Memory B cell (primary cell): ENCODE measurements around the gene NR2C2.
A peak's percentile ranks its signal among the peaks of the same experiment; 100 is the strongest.

Source experiments
- ATAC-seq: fragments of 150-1000 bp; cut with Tn5 transposase; 2 replicates; pipeline ENCODE4 v1.10.0; 2021; ENCODE audit warnings: low read depth, mild to moderate bottlenecking, moderate library complexity
- DNase-seq, 2 donors: peaks; one replicate each; pipeline ENCODE4 v3.0.0; 2022; ENCODE audit warnings: low spot score in 2 of 2
- H3K27ac Mint-ChIP-seq: one replicate; pipeline ENCODE4 v1.8.0; 2022; ENCODE audit warnings: mild to moderate bottlenecking, moderate library complexity, mixed read lengths
- H3K27me3 Mint-ChIP-seq: one replicate; pipeline ENCODE4 v1.8.0; 2022; ENCODE audit warnings: mixed read lengths
- H3K36me3 Mint-ChIP-seq: one replicate; pipeline ENCODE4 v1.8.0; 2022; ENCODE audit warnings: mild to moderate bottlenecking, mixed read lengths
- H3K4me1 Mint-ChIP-seq: one replicate; pipeline ENCODE4 v1.8.0; 2022; ENCODE audit warnings: mixed read lengths
- H3K4me3 Mint-ChIP-seq: one replicate; pipeline ENCODE4 v1.8.0; 2022; ENCODE audit warnings: mild to moderate bottlenecking, moderate library complexity, mixed read lengths
- H3K9me3 Mint-ChIP-seq: one replicate; pipeline ENCODE4 v1.8.0; 2022; ENCODE audit warnings: mixed read lengths

The NR2C2 gene

GRCh38 chr3:15089201-15089600, 141.8 kb downstream of the NR2C2 start:
- Mint-ChIP-seq H3K27ac (no peak overlapping the region), H3K36me3 (peaks cover 24% of the 10 kb centered on the region), H3K4me3 (no peak overlapping the region), H3K4me1 (no peaks in the 10 kb centered on the region), H3K27me3 (no peaks in the 10 kb centered on the region), H3K9me3 (no peaks in the 10 kb centered on the region)
- no peak for DNase-seq
- no peak for ATAC-seq

GRCh38 chr3:15091575-15091974, 144.2 kb downstream of the NR2C2 start:
- DNase-seq (no peak), ATAC-seq (no peak)
- no peak overlapping the region for H3K4me3 Mint-ChIP-seq
- peaks cover 17% of the 10 kb centered on the region for H3K36me3 Mint-ChIP-seq
- H3K27me3 Mint-ChIP-seq = no peaks in the 10 kb centered on the region
- H3K27ac Mint-ChIP-seq = no peak overlapping the region
- H3K4me1 Mint-ChIP-seq = no peaks in the 10 kb centered on the region
- H3K9me3 Mint-ChIP-seq = no peaks in the 10 kb centered on the region

GRCh38 chr3:15092686-15093085, 145.3 kb downstream of the NR2C2 start:
- Mint-ChIP-seq H3K27ac (no peak overlapping the region), H3K4me3 (no peak overlapping the region), H3K9me3 (no peaks in the 10 kb centered on the region), H3K27me3 (no peaks in the 10 kb centered on the region), H3K4me1 (peaks cover under 1% of the 10 kb centered on the region), H3K36me3 (peaks cover 17% of the 10 kb centered on the region)
- DNase-seq (no peak), ATAC-seq (no peak)

- Mint-ChIP-seq H3K9me3 (no peaks in the 10 kb centered on the region), H3K27me3 (no peaks in the 10 kb centered on the region), H3K4me3 (no peak overlapping the region), H3K36me3 (peaks cover 15% of the 10 kb centered on the region), H3K27ac (no peak overlapping the region), H3K4me1 (peaks cover 11% of the 10 kb centered on the region)
- ATAC-seq (no peak), DNase-seq (no peak)
Observed at GRCh38 chr3:15094187-15094875, 146.9 kb downstream of the NR2C2 start.

- DNase-seq (no peak), ATAC-seq (no peak)
- peaks cover 11% of the 10 kb centered on the region for H3K4me1 Mint-ChIP-seq
- no peaks in the 10 kb centered on the region for H3K27me3 Mint-ChIP-seq
- H3K9me3 Mint-ChIP-seq = no peaks in the 10 kb centered on the region
- no peak overlapping the region for H3K27ac Mint-ChIP-seq
- no peak overlapping the region for H3K4me3 Mint-ChIP-seq
- H3K36me3 Mint-ChIP-seq = peaks cover 8% of the 10 kb centered on the region
Observed at GRCh38 chr3:15096046-15096445, 148.7 kb downstream of the NR2C2 start.

- H3K9me3 Mint-ChIP-seq = no peaks in the 10 kb centered on the region
- peak overlapping the region; percentile 95 for H3K4me3 Mint-ChIP-seq
- peak; percentile 27 to 37 for DNase-seq
- H3K27ac Mint-ChIP-seq = peak overlapping the region; percentile 95
- H3K27me3 Mint-ChIP-seq = no peaks in the 10 kb centered on the region
- H3K4me1 Mint-ChIP-seq = peaks cover 11% of the 10 kb centered on the region
- peaks cover 5% of the 10 kb centered on the region for H3K36me3 Mint-ChIP-seq
- ATAC-seq = peak; percentile 11
Observed at GRCh38 chr3:15097891-15098290, 150.5 kb downstream of the NR2C2 start.
